CD4-positive, alpha-beta T cell treated with Interleukin-15 for 1 hour (primary cell): ENCODE results near the gene TAS1R2.
"Not testable (repeated sequence)": the region's sequence is repeated elsewhere in the genome, so short reads cannot be mapped to it uniquely, and the experiment has no call there.

Experiments used
- DNase-seq: peaks from one replicate; pipeline ENCODE4 v3.0.0-alpha.2; 2020

TAS1R2 gene

DNA sequence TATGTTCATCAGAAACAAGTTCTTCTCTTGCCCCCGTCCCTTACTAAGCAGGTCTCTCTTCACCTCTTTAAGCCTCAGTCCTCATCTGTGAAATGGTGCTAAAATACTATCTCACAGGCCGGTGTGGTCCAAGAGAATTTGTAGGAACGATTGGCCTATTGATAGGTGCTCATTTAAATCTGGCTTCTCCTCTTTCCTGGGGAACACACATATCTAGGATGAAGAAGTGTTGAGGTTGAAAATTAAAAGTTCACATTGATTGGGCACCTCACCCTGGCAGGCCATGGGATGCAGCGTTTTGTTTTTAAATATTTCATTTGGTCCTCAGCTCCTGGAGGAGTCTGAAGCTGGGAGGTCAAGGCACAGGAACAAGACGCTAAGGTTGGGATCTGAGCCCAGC, 8.9 kb upstream of the TAS1R2 start:
- DNase-seq = no peak

GRCh38 chr1:18866846-18867245, 7.4 kb upstream of the TAS1R2 start:
- DNase-seq = no peak

GRCh38 chr1:18866314-18866713, 6.9 kb upstream of the TAS1R2 start:
- DNase-seq = no peak

DNA sequence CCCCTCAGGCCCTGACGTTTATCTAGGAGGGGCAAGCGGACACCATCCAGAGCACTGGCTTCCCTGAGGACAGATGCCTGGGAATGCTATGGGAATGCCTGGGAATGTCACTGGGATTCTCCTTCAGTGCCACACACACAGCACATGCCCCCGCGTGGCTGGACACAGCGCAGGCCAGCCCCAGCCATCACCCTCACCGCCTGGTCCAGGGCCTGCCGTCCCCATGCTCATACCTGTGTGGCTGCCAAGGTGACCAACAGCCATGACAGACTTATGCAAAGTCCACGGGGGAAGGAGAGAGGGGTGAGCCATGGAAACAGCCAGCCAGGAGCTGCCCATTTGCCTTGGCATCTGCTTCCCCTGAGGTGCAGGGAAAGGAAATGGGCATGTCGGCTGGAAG, 5.7 kb upstream of the TAS1R2 start:
- no peak for DNase-seq

DNA sequence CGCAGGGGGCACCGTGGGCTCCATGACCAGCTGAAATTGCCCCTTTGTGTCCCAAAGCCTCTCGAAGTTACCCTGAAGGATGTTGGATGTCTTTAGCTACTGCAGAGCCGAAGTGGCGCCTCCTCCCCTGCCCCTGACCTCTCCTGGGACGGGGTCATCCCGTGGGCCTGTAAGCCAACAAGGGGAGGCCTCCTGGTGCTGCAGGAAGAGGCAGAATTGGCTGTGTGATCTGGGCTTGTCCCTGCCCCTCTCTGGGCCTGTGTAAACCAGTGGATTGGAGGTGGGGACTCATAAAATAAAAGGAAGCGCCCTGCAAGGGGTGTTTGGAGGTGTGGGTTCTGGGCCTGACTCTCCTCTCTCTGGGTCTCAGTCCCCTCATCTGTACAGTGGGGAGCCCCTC, 2.1 kb upstream of the TAS1R2 start:
- no peak for DNase-seq

DNA sequence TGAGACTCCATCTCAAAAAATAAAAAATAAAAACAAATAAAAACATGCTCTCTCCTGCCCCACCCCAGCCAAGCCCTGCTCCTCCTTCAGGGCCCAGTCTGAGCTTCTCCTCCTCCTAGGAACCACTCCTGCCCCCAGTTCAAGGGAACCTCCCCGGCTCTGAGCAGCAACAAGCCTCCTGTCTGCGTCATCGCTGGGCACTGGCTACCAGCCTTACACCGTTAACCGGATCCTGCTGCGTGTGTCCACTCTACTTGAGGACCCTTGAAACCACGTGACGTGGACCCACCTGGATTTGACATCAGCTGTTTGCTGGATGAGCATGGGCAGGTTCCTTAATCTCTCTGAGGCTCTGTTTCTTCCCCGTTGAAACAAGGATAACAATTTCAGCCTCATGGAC, 1.6 kb upstream of the TAS1R2 start:
- DNase-seq = no peak

DNA sequence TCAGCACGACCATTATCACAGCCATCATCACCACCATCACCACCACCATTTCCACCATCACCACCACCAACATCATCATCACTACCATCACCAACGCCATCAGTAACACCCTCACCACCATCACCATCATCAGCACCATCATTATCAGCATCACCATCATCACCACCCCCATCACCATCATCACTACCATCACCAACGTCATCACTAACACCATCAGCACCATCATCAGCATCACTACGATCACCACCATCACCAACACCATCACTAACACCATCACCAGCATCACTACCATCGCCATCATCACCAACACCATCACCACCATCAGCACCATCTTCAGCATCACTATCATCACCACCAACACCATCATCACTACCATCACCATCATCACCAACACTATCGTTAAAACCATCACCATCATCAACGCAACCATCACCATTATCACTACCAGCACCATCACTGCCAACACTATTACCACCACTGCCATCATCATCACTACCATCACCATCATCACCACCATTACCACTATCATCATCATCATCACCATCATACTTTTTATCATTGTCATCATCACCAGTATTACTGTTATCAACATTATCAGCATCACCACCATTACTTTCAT, 1.3 kb downstream of the TAS1R2 start:
- DNase-seq = no peak

GRCh38 chr1:18856435-18856834, 3.0 kb downstream of the TAS1R2 start:
- DNase-seq = no peak

DNA sequence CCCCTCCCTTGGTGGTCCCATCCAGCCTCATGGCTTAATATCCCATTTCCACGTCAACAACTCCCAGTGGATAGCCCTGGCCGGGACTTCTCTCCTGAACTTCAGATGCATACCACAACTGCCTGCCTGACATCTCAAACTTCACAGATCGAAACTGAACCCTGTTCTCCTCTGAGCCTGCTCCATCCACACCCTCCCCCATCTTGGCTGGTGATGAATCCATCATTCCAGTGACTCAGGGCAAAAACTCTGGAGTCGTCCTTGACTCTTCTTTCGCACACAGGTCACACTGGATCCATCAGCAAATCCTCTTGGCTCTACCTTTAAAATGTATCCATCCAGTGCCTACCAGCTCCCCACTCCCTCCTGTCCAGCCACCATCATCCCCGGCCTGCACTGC, 3.9 kb downstream of the TAS1R2 start:
- DNase-seq = no peak

GRCh38 chr1:18854331-18855025, 5.0 kb downstream of the TAS1R2 start:
- no peak for DNase-seq

GRCh38 chr1:18852501-18852900, 7.0 kb downstream of the TAS1R2 start:
- no peak for DNase-seq

GRCh38 chr1:18849261-18849711, 10.2 kb downstream of the TAS1R2 start:
- DNase-seq = no peak

GRCh38 chr1:18847723-18848122, 11.7 kb downstream of the TAS1R2 start:
- DNase-seq = not testable (repeated sequence)

DNA sequence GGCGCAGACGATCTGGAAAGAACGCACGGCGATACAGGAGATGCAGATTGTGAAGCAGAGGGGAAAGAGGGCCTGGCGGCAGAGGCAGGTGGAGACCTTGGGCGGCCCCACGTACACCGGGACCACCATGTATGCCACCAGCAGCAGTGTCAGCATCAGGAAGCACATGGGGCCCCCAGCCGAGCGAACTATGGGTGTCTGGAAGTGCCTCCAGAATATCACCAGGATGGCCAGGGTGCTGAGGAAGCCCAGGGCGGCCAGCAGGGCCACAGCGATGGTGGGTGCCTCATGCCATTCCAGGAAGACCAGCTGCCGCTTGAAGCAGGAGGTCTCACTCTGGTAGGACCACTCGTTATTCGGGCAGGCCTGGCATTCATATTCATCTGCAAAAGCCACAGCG, 19.3 kb downstream of the TAS1R2 start:
- DNase-seq = no peak

DNA sequence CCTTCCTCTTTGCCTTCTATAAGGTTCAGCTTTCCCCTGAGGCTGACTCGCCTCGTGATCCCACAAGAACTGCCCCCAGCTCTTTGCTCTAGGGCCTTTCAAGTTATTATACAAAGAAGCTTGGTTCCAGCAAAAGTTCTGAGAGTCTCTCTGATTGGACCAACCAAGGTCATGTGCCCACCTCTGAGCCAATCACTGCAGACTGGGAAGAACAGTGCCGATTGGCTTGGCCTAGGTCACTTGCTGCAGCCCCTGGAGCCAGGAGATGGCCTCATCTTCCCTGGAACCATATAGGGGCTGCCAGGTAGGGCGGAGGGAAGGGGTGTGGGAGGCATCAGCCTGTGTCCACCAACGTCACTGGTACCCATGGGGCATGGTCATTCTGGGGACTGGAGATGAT, 22.8 kb downstream of the TAS1R2 start:
- no peak for DNase-seq

DNA sequence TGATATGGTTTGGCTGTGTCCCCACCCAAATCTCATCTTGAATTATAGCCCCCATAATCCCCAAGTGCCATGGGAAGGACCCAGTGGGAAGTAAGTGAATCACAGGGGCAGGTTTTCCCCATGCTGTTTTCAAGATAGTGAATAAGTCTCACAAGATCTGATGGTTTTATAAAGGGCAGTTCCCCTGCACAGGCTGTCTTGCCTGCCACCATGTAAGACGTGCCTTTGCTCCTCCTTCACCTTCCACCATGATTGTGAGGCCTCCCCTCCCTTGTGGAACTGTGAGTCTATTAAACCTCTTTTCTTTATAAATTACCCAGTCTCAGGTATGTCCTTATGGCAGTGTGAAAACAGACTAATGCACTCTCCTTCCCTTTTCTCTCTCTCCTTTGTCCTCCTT, 27.1 kb downstream of the TAS1R2 start:
- DNase-seq = not testable (repeated sequence)

DNA sequence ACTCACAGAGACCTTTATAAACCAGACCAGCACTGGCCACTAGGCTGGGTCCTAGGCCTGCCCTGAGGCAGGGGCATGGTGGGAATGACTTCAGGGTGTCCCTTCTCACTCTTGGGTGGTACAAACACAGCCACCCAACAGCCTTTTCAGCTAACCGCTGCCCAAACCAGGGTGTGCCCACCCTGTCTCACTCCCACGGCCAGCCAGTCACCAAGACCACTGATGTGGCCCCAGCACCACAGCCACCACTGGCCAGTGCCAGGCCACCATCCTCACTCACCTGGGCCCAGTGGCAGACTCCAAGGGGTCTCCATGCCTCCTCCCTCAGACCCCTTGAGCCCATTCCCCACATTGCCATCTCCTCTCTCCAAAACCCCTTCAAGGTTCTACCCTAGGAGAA, 27.8 kb downstream of the TAS1R2 start:
- DNase-seq = no peak

DNA sequence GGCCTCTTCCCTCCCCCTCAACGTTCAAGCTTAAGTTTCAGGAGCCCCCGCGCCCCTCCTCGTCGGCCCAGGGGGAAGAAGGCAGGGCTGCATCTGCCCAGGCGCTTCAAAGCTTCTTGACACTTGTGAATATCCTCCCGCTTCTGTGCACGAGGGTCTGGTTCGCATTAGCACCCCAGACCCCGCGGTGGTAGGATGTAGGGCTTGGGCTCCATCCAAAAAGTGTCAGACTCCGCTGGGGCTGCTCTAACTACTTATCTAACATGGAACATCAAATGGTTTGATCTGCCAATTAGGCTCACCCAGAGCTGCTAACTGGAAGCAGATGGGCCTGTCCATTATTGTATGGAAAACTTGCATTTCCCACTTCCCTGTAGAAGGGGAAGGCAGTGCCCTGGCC, 28.9 kb downstream of the TAS1R2 start:
- DNase-seq = no peak

DNA sequence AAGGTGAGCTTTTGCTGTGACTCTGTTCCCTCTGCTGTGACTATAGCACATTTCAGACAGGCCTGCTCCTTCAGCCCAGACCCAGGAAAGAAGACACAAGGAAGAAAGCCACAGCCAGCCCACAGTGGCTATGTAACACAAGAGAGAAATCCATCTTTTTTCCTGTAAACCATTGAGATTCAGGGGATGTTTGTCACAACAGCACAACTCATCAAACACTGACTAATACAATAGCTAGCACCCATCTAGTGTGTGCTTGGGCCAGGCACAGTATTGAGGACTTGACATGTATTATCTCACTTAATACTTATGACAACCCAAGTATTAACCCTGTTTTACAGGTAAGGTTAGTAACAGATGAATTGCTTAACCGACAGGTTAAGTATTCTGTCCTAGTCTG, 29.8 kb downstream of the TAS1R2 start:
- DNase-seq = no peak

GRCh38 chr1:18828224-18828623, 31.2 kb downstream of the TAS1R2 start:
- DNase-seq = no peak

DNA sequence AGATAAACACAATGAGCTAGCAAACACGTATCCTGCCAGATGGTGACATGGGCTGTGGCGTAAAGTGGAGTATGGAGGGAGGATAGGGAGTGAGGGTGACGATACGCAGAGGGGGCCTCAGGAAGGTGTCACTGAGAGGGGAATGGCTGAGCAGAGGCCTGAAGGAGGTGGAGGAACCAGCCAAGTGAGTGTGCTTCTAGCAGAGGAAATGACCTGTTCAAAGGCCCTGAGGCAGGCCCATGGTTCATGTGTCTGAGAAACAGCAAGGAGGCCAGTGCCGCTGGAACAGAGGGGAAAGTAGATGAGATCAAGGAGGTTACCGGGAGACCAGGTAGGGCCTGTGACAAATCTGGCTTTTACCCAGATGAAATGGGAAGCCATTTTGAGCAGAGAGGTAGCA, 36.0 kb downstream of the TAS1R2 start:
- DNase-seq = no peak

- no peak for DNase-seq
Observed at GRCh38 chr1:18820791-18821641, 38.4 kb downstream of the TAS1R2 start.

DNA sequence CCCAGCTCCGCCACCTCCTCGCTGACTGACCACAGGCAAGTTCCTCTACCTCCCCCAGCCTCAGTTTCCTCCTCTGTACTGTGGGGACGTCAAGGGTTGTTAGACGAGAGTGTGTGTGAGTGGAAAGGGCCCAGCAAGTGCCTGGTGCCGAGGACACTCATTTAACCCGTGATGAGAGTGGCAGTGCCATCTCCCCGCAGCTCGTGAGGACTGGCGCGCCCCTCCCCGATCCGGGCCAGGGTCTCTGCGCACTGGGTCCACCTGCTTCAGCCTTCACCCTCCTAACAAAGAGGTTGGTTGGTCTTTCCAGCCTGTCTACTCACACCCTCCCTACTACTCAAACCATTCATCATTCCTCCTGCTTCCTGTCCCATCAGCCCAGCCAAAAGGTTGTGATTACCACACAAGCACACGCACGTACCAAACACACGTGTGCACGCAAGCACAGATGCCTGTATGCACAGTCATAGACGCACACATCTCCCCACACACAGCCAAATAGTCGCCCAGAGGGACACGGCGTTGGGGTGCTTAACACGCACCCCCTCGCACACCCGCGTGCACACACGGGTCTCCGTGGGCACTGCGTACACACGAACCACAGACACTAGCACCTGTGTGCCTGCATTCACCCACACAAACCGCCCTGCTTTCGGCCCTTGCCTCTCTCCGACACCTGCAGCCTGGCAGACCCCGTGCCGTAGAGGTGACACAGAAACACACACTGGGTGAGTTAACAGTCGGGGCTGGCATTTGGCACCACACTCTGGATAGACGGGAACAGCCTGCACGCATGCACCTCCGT, 39.3 kb downstream of the TAS1R2 start:
- no peak for DNase-seq
